ENCODE measurements around the gene TAS1R3.
A peak's percentile ranks its signal among the peaks of the same experiment; 100 is the strongest.
"Not testable (repeated sequence)": the region's sequence is repeated elsewhere in the genome, so short reads cannot be mapped to it uniquely, and the experiment has no call there.

The TAS1R3 gene

GRCh38 chr1:1307923-1308755, 22.9 kb upstream of the TAS1R3 start, which contains the start of the genes ACAP3 and PUSL1:
Gene ACAP3, minus strand, starts transcription at chr1:1307930. Its CDS starts 115 bp downstream, at chr1:1307815.
Gene PUSL1, plus strand, starts transcription at chr1:1308597. Its CDS starts 47 bp downstream, at chr1:1308644.
- DNase-seq (ENCODE audit: low read depth in 2 of 2, low spot score in 1 of 2): peak; percentile 59 to 74

- no peak for DNase-seq (ENCODE audit: low read depth in 2 of 2, low spot score in 1 of 2)
Measured at GRCh38 chr1:1308756-1309250, 22.3 kb upstream of the TAS1R3 start.

- no peak for DNase-seq (ENCODE audit: low read depth in 2 of 2, low spot score in 1 of 2)
Measured at GRCh38 chr1:1309251-1310108, 21.6 kb upstream of the TAS1R3 start.

- no peak for DNase-seq (ENCODE audit: low read depth in 2 of 2, low spot score in 1 of 2)
Measured at GRCh38 chr1:1310109-1310385, 21.0 kb upstream of the TAS1R3 start.

- DNase-seq (ENCODE audit: low read depth in 2 of 2, low spot score in 1 of 2): no peak
Measured at GRCh38 chr1:1310476-1311053, 20.5 kb upstream of the TAS1R3 start.

- DNase-seq (ENCODE audit: low read depth in 2 of 2, low spot score in 1 of 2): no peak
Measured at GRCh38 chr1:1311107-1312104, 19.7 kb upstream of the TAS1R3 start.

- no peak for DNase-seq (ENCODE audit: low read depth in 2 of 2, low spot score in 1 of 2)
Measured at GRCh38 chr1:1312450-1313314, 18.4 kb upstream of the TAS1R3 start.

- DNase-seq (ENCODE audit: low read depth in 2 of 2, low spot score in 1 of 2): no peak
Measured at GRCh38 chr1:1313500-1314236, 17.4 kb upstream of the TAS1R3 start.

GRCh38 chr1:1314237-1314586, 16.9 kb upstream of the TAS1R3 start:
- DNase-seq (ENCODE audit: low read depth in 2 of 2, low spot score in 1 of 2): no peak

- DNase-seq (ENCODE audit: low read depth in 2 of 2, low spot score in 1 of 2): no peak
Measured at GRCh38 chr1:1314678-1315335, 16.3 kb upstream of the TAS1R3 start.

GRCh38 chr1:1315435-1315954, 15.6 kb upstream of the TAS1R3 start:
- DNase-seq (ENCODE audit: low read depth in 2 of 2, low spot score in 1 of 2): no peak

GRCh38 chr1:1316199-1316598, 14.9 kb upstream of the TAS1R3 start:
- DNase-seq (ENCODE audit: low read depth in 2 of 2, low spot score in 1 of 2): not testable (repeated sequence)

GRCh38 chr1:1317420-1317819, 13.7 kb upstream of the TAS1R3 start:
- DNase-seq (ENCODE audit: low read depth in 2 of 2, low spot score in 1 of 2): no peak

- DNase-seq (ENCODE audit: low read depth in 2 of 2, low spot score in 1 of 2): no peak
Measured at GRCh38 chr1:1318131-1318652, 12.9 kb upstream of the TAS1R3 start.

GRCh38 chr1:1318777-1319645, 12.1 kb upstream of the TAS1R3 start:
- no peak for DNase-seq (ENCODE audit: low read depth in 2 of 2, low spot score in 1 of 2)

GRCh38 chr1:1319646-1319941, 11.5 kb upstream of the TAS1R3 start:
- no peak for DNase-seq (ENCODE audit: low read depth in 2 of 2, low spot score in 1 of 2)
